SK-N-SH (cell line): ENCODE measurements around the gene SLC12A4.

Source experiments
- IRF3 ChIP-seq: fragments of 150-350 bp; IDR thresholded peaks from 2 replicates; pipeline ENCODE4 v1.6.1; 2016; ENCODE audit warnings: mild to moderate bottlenecking, low read depth, low read length
- TF ChIP-seq, protein P1 (sequence below): fragments of 200-600 bp; sonication (generic); IDR thresholded peaks from 2 replicates; pipeline ENCODE4 v1.6.1; 2017; ENCODE audit warnings: antibody characterized with exemption, mild to moderate bottlenecking, moderate library complexity

GRCh38 chr16:67924140-67924906, 44.1 kb downstream of the SLC12A4 start:
- TF ChIP-seq IRF3, result no peak
- TF ChIP-seq, protein P1, sequence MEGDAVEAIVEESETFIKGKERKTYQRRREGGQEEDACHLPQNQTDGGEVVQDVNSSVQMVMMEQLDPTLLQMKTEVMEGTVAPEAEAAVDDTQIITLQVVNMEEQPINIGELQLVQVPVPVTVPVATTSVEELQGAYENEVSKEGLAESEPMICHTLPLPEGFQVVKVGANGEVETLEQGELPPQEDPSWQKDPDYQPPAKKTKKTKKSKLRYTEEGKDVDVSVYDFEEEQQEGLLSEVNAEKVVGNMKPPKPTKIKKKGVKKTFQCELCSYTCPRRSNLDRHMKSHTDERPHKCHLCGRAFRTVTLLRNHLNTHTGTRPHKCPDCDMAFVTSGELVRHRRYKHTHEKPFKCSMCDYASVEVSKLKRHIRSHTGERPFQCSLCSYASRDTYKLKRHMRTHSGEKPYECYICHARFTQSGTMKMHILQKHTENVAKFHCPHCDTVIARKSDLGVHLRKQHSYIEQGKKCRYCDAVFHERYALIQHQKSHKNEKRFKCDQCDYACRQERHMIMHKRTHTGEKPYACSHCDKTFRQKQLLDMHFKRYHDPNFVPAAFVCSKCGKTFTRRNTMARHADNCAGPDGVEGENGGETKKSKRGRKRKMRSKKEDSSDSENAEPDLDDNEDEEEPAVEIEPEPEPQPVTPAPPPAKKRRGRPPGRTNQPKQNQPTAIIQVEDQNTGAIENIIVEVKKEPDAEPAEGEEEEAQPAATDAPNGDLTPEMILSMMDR, result no peak
